GM08714 (cell line): ENCODE data around the gene KMT2A.

Experiments
- H3K4me3 ChIP-seq: fragments of 200-500 bp; sonication (Bioruptor generic); 2 replicates; pipeline ENCODE4 v1.5.1; 2014; ENCODE audit warnings: mild to moderate bottlenecking, low read length, inconsistent platforms
- ZNF274 ChIP-seq: IDR thresholded peaks from 2 replicates; pipeline ENCODE4 v1.6.1; 2012; ENCODE audit warnings: mild to moderate bottlenecking, low read depth, low read length

Gene KMT2A

DNA sequence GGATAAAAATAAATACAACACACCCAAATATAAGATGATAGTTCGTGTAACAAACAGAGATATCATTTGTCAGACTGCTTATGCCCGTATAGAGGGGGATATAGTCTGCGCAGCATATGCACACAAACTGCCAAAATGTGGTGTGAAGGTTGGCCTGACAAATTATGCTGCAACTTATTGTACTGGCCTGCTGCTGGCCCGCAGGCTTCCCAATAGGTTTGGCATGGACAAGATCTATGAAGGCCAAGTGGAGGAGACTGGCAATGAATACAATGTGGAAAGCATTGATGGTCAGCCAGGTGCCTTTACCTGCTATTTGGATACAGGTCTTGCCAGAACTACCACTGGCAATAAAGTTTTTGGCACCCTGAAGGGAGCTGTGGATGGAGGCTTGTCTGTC lies 124.5 kb downstream of the KMT2A start:
- TF ChIP-seq ZNF274 = no peak
- no peak overlapping the region for H3K4me3 ChIP-seq

DNA sequence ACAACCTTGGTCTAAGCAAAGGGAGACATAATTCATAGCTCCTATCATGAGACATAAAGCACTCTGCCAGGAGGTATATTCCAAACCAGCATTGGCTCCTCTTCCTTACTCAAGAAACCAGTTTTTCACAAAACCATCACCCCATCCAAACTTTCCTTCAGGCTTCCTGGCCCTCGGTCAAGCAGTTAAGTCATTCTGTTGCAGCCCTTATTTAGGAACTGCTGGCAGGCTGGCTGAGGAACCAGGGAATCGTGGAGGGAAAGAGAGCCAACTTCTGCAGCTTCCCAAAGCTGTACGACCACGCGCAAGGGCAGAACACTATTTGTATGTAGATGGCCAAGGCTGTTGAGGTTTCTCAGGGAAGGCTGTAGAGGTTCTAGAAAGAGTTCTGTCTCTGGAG lies 128.8 kb downstream of the KMT2A start:
- no peak for TF ChIP-seq ZNF274

DNA sequence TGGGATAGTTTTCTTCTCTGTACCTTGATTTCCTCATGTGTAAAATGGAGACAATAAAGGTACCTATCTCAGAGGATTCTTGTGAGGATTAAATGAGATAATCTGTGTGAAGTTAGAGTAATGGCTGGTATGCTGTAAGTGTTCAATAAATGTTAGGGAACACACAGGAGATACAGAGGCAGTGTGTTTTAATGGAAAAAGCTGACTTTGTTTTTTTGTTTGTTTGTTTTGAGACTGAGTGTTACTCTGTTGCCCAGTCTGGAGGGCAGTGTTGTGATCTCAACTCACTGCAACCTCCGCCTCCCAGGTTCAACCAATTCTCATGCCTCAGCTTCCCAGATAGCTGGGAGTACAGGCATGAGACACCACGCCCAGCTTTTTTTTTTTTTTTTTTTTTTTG lies 133.4 kb downstream of the KMT2A start:
- TF ChIP-seq ZNF274 = no peak
- H3K4me3 ChIP-seq = no peak overlapping the region

More for the DNA sequence above, 128.8 kb downstream of the KMT2A start:
- H3K4me3 ChIP-seq = peak overlapping the region; percentile 97

DNA sequence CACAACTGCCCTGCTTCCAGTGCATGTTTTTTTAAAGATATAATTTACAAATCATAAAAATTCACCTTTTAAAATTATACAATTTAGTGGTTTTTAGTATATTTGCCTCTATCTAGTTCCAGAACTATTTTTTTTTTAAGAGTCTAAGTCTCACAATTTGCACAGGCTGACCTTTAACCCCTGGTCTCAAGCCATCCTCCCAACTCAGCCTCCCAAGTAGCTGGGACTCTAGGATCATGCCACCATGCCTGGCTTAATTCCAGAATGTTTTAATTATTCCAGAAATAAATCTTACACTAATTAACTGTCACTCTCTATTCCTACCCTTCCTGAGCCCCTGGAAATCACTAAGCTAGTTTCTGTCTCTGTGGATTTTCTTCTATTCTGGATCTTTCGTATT lies 134.5 kb downstream of the KMT2A start:
- no peak overlapping the region for H3K4me3 ChIP-seq
- no peak for TF ChIP-seq ZNF274

DNA sequence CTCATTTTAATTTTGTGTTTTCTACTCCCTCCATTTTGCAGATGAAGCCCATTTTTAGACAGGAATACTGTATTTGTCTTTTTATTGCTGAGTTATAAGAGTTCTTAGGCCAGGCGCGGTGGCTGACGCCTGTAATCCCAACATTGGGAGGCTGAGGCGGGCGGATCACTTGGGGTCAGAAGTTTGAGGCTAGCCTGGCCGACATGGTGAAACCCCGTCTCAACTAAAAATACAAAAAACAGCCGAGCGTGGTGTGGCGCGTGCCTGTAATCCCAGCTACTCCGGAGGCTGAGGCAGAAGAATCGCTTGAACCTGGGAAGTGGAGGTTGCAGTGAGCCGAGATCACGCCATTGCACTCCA lies 135.4 kb downstream of the KMT2A start:
- H3K4me3 ChIP-seq = peak overlapping the region; percentile 75

DNA sequence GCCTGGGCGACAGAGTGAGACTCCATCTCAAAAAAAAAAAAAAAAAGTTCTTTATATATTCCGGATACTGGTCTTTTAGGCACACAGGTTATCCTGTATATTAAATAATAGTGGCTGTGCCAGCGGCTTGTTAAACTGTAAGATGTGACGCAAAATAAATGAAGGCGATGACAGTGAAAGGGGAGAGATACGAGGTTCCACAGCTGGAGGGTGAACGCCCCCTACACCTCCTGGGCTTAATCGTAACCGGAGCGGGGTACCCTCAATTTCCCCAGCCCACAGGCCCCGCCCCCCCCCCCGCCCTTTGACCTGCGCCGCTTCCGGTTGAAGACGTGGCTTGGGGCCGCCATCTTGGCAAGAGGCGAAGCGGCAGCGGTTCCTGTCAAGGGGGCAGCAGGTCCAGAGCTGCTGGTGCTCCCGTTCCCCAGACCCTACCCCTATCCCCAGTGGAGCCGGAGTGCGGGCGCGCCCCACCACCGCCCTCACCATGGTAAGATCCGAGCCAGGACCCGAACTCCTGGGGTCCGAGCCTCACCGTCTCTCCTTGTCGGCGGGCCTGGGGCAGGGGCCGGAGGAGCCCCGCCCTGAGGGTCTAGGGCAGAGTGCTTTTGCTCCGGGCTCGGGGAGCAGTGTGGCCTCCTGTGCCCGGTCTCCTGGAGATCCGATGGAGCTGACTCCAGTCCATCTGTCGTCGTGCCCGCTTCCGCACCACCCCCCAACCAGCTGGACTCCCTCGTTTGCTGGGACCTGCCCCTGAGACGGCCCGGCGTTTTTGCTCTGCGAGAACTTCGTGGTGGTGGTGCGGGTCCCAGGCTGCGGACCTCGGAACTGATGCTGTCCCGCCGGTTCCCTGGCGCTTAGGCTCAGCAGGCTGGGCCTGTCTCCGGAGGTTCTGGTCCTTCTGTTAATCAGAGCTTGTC lies 136.0 kb downstream of the KMT2A start, which contains the start of gene ARCN1:
ARCN1 (plus strand) TSS at position 349 of the 920 bp plus-strand sequence; CDS start at position 488, 139 bp downstream.
- peak within 1 kb of the TSS; percentile 89 for H3K4me3 ChIP-seq

DNA sequence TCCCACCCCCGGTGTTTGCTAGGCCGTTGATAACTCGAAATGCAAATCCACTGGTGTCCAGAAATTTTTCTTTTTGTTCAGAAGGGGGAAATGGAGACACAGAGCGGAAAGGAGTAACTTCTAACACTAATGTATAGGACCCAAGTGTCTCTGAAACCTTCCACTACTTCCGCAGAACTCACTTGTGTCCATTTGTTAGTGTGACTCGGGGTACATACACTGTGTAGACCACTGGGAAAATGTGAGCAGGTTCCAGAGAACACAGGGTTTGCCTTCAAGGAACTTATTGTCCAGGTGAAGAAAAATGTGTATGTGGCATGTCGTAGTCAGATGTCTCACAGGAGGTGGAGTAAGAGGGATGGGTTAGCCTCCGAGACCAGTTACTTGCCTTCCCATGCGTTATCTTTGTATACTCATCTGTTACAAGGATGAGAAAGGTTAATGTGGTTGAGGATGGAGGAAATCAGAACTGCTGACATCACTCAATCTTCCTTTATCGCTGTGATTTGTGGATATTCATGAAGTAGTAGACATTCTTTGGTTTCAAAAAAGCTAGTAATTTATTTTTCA lies 136.8 kb downstream of the KMT2A start:
- no peak for TF ChIP-seq ZNF274
- H3K4me3 ChIP-seq = peak overlapping the region; percentile 89

More for the DNA sequence above, 136.0 kb downstream of the KMT2A start, which contains the start of gene ARCN1:
- no peak for TF ChIP-seq ZNF274

DNA sequence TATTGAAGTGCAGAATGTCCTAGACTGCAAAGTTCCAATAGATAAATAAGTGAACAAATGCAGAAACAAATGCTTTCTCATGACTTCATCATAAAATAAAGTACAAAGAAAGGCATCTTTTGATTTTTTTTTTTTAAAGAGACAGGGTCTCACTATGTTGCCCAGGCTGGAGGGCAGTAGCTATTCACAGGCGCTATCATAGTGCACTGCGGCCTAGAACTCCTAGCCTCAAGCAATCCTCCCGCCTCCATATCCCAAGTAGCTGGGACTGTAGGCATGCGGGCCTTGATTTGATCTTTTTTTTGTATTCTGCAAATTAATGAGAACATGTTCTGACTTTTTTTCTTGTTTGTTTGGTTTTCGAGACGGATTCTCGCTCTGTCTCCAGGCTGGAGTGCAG lies 138.3 kb downstream of the KMT2A start:
- no peak for TF ChIP-seq ZNF274

More for the DNA sequence above, 138.3 kb downstream of the KMT2A start:
- H3K4me3 ChIP-seq = no peak overlapping the region; the same call in 1 of the 2 replicates
